ENCODE measurements around the gene CAMK2B.
"Not testable (repeated sequence)": the region's sequence is repeated elsewhere in the genome, so short reads cannot be mapped to it uniquely, and the experiment has no call there.

The CAMK2B gene

DNA sequence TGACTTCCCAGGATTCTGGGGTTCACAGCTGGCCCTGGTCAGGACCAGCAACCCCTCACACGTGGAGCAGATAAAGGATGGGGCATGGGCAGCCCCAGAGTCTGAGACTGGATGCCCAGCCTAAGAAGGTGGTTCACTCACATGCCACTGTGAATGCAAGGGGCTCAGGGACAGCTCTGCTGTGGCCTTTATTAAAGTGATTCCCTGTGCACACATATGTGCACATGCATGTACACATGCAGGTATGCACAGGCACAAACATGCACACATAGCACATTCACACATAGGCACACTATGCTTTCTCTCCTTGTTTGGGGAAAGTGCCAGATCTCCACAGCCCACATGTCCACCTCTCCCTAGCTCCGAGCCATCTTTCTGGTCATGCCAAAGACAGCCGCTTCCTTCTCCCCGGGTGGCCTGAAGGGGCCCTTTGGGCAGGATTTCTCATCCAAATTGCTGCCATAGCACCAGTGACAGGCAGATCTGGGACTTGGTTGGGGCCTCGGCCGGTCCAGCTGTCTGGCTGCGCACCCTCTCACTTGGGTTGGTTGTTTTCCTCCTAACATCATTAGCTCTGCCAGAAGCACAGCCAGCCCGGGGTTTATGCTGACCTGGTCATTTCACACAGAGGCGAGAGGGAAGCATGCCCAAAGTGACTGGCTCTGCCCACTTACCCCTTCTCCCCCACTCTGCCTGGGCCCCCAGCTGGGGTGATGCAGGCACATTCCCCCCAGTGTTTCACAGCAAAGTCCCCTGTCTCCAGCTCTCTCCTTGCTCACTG is 137.6 kb downstream of the CAMK2B start:
- no peak for DNase-seq

DNA sequence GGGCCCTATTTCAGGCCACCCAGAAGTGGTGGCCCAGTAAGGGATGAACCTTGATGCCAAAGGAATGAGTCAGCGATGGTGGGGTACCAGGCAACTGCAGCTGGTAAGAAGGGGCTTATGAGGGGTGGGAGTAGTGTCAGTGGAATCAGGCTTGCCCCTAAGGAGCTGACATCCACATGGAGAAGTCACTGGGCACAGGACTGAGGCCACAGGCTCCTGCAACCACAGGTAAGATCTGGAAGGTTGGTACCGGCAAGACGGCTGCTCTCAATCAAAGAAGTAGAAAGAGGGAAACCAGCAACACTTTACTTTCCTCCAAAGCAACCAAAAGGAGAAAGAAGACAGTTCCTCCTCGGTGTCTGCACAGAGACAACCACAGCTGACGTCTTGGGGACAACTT is 138.7 kb downstream of the CAMK2B start:
- no peak for DNase-seq

DNA sequence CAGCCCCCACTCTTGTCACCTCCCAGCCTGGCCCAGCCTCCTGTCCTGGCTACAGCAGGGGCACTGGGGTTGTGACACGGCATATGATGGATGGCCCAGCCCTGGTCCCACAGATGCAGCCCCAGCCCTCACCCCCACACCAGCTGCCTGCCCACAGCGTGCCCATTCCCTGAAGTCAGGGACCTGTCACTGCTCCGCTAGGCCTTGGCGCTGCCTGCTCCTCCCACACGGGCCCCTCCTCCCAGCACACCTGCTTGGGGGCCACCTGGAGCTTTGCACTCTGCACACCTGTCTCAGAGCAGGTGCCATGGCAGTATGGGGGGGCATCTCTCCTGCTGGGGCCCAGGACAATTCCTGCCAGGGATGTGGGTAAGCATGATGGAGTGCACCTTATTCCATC is 139.7 kb downstream of the CAMK2B start:
- no peak for DNase-seq

DNA sequence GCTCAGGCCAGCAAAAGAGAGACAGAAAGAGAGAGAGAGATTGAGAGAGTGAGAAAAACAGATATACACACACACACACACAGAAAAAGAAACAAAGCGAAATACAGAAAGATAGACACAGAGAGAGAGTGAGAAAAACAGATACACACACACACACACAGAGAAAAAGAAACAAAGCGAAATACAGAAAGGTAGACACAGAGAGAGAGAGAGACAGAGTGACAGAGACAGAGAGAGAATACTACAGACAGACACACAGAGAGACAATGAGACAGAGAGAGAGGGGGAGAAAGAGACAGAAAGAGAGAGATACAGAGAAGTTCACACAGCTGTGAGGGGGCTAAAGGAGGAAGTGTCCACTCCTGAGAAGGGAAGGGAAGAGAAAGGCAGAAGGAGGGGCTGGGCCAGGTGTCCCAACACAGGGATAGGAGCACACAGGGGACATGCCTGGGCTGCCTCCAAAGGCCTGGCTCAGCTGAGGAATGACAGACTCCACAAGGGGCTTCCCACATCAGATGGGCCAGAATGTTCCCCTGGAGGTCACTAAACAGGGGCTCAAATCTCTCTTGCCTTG is 140.4 kb downstream of the CAMK2B start:
- DNase-seq, result no peak

DNA sequence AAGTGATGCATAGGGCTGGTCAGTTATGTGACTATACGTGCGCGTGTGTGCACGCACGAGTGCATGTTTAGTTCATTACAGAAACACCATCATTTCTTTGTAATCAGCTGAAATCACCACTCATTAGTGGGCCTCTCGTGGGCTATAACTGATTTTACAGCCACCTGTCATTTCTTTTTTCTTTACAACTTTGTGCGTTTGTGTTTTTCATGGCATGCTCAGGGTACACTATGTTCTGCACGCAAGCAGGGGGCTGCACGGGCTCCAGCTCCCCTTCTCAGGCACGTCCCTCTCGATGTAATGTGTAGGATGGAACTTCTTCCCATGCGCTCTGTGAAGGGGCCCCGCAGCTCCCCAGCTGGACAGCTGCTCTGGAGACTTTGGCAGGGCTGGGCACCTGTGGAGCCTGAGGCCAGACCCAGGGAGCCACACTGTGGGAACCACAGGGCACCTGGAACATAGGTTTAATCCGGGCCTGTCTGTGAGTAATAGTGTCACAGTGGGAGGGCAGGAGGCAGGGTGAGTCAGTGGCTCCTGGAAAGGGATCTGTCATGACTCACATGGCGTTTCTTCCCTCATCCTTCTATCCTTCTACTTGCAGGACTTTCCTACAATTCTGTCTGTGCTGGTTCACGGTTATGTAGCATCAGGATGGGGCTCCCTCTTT is 141.1 kb downstream of the CAMK2B start:
- DNase-seq, result peak; percentile 85

DNA sequence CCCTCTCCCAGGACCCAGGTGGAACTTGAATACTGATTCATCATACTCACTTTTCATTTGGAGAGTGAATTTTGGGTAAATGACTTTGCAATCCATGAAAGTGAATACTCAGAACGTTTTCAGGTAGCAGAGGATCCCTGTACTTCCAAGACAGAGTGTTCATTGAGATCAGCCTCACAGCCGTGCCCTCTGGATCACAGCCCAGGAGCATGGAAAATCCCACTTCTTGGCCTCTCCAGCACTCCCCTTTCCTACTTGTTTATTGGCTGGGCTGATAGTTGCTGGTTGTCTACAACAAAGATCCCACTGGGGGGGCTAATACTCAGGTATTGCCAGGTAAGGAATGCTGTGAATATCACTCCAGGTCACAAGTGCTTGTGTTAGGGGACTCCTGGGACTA is 142.0 kb downstream of the CAMK2B start:
- no peak for DNase-seq

DNA sequence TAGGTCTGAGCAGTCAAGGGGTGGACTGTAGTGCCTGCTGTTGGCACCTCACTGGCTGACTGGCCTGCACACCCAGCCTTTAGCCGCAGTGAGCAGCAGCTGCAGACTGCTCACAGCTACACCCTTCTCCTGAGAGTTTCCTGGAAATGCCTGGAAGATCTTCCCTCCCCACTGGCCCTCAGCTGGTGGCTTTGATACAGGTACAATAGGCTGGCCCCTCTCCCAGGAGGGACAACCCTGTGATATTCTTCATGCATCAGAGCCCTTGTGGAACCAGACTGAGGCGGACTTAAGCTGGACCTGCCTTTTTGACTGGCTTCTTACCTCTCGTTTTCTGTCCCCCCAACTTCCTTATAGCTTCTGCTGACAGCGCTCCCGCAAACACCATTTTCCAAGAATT is 142.6 kb downstream of the CAMK2B start:
- DNase-seq, result no peak

DNA sequence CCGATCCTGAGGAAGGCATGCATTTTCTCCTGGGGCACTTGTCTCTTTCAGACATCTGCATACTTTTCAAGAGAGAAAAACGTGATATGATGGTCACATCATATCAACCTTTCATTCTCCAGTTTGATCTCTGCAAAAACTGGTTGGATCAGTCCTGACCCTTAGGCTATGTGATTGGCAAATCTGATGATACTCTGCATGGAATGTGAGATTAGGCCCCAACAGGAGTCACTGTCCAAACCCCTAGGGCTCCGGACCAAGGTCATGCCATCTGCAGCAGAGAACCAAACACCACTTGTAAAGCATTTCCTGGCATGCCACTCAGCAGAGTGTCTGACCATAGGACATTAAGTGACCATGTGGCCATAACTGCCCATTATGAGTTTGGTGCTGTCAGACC is 144.8 kb downstream of the CAMK2B start:
- DNase-seq, result no peak

DNA sequence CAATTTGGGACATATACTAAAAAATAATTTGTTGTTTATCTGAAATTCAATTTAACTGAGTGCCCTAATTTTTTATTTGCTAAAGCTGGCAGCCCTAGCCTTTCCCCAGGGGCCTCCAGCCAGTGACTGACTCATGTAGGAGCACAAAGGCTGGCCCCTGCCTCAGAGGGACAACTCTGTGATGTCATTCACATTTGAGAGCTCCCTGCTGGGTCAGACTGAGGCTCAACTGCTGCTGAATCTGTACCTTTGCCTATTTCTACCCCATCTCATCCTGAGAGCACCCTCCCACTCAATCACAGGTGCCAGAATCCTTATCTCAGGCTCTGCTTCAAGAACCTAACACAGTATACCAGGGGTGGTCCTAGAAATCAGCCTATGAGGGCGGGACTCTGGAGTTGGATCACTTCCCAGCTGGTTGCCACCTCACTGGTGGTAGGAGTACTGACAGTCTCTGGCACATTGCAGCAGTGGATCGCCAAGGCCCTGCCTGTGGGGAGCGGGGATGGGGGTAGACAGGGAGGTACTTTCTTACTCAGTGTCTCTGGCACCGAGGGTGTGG is 147.7 kb downstream of the CAMK2B start:
- peak; percentile 43 for DNase-seq

DNA sequence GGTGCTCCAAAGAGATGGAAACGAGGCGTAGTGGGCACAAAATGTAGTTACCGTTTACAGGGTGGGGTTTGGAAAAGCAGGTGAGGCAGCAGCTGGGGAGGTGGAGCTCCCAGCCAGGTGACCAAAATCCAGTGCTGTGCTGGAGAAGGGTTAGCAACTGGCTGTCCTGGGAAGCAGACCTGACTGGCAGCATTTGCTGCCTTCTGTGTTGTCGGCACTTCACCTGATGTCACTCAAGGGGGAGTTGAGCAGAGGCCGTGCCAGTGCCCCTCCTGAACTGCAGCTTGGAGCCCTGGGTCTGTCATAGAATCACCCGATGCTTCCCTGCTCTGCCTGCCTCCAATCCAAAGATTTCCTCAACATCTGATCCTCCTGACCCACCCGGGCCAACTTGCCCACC is 148.9 kb downstream of the CAMK2B start:
- no peak for DNase-seq

DNA sequence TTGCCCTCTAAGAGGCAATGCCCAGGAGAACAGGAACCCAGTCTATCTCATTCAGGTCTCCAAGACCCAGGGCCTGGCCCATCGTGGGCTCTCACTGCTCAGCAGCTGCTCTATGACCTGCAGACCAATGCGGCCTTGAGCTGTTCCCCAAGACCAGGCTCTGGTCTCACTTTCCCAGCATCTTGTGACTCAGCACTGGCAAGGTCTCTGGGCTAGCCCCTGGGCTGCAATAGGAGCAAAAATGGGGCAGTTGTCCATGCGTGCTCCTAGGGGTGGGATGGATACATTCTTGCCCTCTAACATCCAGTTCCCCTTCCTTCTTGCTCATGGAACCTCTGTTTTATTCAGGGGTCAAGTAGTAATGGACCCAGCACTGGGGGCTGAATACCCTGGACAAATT is 149.7 kb downstream of the CAMK2B start:
- no peak for DNase-seq

DNA sequence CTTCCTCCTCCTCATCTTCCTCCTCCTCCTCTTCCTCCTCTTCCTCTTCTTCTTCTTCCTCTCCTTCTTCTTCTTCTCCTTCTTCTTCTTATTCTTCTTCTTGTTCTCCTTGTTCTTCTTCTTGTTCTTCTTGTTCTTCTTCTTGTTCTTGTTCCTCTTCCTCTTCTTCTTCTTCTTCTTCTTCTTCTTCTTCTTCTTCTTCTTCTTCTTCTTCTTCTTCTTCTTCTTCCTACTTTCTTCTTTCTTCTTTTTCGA is 150.8 kb downstream of the CAMK2B start:
- not testable (repeated sequence) for DNase-seq

DNA sequence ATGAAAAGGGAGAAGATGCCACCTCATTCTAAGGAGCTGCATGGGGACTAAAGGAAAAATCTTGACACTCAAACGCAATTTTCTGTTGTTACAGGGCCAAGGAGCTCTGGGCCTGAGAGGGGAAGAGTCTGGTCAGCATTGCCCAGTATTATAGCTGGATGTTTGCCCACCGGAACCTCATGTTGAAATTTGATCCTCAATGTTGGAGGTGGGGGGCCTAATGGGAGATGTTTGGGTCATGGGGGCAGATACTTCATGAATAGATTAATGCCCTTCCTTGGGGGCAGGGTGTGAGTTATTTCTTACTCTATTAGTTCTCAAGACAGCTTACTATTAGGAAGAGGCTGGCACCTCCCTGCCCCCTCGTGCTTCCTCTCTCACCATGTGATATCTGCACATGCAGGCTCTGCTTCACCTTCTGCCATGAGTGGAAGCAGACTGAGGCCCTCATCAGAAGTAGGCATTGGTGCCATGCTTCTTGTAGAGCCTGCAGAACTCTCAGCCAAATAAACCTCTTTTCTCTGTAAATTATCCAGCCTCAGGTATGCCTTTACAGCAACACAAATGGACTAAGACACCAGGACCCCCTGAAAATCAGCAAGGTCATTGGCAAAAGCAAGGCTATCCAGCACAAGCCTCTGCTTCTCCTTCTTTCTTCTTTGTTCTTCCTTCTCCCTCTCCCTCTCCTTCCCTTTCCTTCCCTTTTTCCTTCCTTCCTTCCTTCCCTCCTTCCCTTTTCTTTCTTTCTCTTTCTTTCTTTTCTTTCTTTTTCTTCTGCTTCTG is 151.3 kb downstream of the CAMK2B start:
- no peak for DNase-seq

DNA sequence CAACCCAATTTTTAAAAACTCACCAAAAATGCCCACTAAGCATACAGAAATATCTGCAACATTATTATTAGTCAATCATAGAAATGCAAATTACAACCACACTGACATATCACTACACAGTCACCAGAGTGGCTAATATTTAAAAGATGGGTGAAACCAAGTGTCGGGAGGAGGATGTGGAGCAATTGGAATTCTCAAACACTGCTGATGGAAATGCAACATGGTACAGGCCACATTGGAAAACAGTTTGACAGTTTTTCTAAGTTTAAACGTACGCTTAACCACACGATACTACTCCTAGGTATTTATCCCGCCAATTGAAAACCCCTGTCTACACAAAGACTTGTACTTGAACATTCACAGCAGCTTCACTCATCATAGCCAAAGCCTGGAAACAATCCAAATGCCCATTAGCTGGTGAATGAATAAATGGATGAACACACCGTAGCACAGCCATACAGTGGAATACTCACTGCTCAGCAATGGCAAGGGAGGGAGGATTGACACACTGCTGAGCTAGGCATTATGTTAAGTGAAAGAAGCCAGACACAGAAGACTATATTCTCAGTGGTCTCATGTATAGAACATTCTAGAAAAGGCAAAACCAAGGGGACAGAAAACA is 152.5 kb downstream of the CAMK2B start:
- DNase-seq, result no peak

DNA sequence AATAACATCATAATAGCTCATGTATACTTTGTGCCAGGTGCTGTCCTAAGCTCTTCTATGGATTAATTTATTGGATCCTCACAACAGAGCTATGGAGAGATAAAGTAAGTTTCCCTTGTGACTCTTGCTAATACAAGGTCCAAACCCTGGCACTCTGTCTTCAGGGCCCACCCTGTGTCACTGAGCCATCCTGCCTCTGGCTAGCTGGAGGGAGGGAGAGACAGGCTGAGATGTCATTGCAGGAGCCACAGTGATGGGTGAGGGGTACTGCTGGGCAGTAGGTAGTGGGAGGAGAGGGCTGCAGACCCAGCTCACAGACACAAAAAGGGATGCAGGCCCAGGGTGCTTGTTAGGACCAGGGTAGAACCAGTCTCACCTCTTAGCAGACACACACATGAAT is 153.0 kb downstream of the CAMK2B start:
- no peak for DNase-seq

DNA sequence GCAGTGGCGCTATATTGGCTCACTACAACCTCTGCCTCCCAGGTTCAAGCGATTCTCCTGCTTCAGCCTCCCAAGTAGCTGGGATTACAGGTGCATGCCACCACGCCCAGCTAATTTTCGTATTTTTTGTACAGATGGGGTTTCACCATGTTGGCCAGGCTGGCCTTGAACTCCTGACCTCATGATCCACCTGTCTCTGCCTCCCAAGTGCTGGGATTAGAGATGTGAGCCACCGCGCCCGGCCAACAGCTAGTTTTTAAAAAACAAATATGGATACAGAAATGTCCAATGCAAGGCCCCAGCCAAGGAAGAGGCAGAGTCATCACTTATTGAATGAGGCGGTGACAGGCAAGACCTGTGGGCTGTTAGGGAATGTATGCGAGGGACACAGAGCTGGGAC is 153.5 kb downstream of the CAMK2B start:
- DNase-seq, result not testable (repeated sequence)

DNA sequence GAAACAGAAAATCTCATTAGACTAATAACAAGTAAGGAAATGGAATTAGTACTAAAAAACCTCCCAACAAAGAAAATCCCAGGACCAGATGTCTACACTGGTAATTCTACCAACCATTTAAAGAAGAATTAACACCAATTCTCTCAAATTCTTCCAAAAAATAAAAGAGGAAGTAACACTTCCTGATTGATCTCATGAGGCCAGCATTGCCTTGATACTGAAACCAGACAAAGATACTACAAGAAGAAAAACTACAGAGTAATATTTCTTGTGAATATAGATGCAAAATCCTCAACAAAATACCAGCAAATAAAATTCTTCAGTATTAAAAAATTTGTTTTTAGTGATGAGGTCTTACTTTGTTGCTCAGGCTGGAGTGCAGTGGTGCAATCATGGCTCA is 157.5 kb downstream of the CAMK2B start:
- no peak for DNase-seq

Measured in fibroblast of skin of right biceps (primary cell).